HK-2 (cell line): ENCODE data around the gene INTS6.

Source experiments
- DNase-seq: peaks from one replicate; pipeline ENCODE4 v3.0.0-alpha.2; 2018; ENCODE audit not compliant: unreplicated experiment

Gene INTS6

DNA sequence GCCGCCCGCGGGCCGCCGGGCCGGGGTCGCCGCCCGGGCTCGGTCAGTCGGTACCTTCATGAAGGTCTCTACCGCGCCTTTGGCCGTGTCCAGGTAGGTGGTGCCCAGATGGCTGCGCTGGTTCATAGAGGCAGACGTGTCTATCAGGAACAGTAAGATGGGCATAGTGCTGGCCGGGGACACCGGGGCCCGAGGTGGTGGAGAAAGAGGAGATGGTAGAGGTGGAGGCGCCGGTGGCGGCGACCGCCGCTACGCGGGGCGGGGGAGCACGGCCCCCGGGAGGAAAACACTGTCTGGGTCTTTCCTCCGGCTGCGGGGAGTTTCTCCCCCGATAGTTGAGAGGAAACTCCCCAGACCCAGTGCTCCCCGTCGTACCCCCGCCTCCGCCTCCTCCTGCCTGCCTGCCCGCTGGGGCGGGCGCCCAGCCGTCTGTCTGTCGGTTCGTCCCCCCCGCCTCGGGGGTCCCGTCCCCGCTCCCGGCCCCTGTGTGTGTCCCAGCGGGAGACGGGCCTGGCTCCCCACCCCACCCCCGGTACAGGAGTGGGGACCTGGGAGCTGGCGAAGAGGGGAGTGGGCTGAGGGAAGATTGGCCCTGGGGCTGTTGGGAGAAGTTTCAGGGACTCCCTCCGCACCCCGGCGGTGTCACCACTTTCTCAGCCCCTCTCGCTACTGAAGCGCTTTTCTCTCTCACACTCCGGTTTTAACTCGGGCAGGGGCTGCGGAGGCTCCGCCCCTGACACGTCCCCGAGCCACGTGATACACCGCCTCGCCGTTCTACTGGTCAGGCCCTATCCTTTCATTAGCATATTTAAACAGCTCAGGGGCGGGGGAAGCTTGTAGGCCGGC lies at the start of gene INTS6:
Gene INTS6 (minus strand): TSS at position 676 of the 846 bp plus-strand sequence. CDS start 511 bp downstream, at position 165.
- DNase-seq = peak; percentile 96

GRCh38 chr13:51502153-51502651 lies 49.4 kb upstream of the INTS6 start:
- no peak for DNase-seq

DNA sequence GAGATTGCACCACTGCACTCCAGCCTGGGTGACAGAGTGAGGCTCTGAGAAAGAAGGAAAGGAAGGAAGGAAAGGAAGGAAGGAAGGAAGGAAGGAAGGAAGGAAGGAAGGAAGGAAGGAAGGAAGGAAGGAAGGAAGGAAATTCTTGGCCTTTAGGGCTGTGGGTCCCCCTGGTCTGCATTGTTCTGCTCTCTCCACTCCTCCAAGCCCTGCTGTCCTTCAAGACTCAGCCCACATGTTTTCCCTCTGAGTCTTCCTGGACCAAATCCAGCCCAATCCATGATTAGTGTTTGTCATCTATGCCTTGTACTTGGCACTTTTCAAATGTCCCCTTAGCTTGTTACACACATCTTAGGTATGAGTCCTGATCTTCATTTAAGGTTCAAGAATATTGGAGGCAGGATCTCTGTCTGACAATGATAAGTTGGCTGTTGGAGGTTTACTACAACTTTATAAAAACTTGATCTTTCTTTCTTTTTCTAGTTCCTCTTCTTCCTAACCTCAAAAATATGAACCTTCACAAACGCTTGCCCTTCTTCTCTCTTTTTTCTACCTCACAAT lies 48.8 kb upstream of the INTS6 start:
- DNase-seq = no peak

DNA sequence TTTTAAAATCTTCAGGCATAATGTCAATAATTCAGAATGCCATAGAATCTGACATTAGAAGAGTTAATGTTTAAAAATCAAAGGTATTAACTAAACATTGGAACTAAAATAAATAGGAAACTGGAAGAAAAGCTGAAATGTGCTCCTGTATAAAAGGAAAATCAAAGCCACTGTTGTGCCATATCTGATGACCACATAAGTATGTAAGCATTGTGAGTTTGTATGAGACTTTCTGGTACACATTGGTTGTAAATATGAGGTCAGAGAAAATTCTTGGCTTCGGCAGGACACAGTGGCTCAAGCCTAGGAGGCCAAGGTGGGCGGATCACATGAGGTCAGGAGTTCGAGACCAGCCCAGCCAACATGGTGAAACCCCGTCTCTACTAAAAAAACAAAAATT lies 48.3 kb upstream of the INTS6 start:
- no peak for DNase-seq

DNA sequence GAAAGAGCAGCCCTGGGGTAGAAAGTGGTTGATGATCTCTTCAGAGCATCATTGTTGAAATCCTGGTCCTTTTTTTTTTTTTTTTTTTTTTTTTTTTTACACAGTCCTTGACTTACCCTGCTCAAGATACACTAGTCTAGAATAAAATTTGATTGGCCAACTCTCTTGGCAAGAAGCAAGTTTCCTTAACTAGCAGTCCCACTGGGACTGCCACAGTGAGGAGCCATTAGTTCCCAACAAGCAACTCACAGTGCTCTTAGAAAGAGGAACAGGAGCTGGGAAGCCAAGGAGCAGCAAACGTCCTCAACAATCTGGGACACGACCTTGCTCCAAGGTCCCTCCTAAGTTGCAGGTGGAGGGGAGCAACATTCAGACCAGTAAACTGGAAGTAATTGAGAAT lies 47.9 kb upstream of the INTS6 start:
- DNase-seq = no peak

GRCh38 chr13:51499841-51500240 lies 47.0 kb upstream of the INTS6 start:
- DNase-seq = no peak

- no peak for DNase-seq
These were observed 42.5 kb upstream of the INTS6 start for GRCh38 chr13:51495316-51495715.

GRCh38 chr13:51494156-51494555 lies 41.3 kb upstream of the INTS6 start:
- no peak for DNase-seq

GRCh38 chr13:51488212-51488611 lies 35.4 kb upstream of the INTS6 start:
- no peak for DNase-seq

- DNase-seq = no peak
These were observed 28.8 kb upstream of the INTS6 start for GRCh38 chr13:51481656-51482055.

DNA sequence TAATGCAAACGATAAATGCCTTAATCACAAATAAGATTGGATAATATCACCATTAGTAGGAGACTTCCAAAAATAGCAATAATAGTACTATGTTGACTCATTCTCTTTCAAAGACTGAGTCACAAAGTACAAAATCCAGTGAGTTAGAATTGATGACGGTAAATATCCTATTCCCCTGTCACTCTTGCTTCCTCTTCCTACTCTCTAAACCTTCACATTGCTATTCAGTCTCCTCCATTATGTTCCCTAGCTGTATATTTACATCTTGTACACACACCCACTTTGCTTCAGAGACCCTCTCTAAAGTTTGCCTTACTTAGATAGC lies 26.3 kb upstream of the INTS6 start:
- no peak for DNase-seq

DNA sequence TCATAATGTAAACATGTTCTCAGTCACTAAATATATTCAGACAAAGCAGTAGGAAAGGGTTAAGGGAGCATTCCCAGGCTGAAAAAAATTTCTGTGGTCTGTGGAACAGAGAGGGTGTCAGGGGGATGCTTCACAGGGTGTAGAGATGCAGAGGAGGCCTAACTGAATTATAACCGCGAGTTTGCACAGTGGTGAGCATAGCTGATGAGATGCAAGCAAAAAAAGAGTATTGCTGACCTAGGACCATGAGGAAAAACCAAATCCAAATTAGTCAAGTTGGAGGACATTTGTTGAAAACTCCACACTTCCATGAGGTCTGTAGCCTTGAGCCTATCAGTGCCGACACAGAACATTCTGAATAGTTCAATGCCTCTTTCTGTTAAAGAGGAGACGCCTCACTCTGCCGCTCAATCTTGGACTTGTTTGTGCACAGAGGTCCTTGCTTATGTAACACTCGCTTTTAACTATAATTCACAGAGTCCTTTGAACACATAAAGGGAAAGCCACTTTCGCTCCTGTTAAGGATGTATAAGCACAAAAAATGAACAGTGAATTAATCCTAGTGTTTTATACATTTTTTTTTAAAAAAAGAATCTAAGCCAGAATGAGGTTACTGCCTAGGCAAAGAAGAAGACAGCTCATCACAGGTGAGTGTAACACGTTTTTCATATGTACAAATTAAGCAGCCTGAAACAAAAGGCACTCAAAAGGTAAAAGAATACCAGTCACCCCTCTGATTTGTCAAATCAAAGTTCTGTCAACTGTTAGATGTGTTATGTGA lies 25.8 kb upstream of the INTS6 start:
- no peak for DNase-seq

GRCh38 chr13:51477653-51478324 lies 25.0 kb upstream of the INTS6 start:
- no peak for DNase-seq

DNA sequence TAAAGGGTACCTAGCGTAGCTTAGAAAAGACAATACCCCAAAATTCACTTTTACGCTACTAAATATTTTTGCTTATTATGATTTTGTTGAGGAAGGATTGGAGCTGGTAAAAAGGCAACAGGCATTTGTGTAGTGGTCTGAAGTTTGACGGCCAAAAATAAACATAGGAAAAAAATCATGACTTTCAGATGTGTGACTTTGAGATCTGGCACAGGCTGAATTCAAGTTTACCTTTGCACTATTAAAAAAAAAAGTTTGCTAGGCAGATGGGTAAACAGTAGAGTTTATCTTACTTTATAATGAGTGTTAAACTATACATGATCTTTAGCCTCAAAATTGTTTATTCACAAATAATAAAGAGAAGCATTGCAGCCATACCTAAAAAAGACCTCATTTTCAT lies 24.3 kb upstream of the INTS6 start:
- no peak for DNase-seq

GRCh38 chr13:51475727-51476501 lies 23.1 kb upstream of the INTS6 start:
- no peak for DNase-seq

DNA sequence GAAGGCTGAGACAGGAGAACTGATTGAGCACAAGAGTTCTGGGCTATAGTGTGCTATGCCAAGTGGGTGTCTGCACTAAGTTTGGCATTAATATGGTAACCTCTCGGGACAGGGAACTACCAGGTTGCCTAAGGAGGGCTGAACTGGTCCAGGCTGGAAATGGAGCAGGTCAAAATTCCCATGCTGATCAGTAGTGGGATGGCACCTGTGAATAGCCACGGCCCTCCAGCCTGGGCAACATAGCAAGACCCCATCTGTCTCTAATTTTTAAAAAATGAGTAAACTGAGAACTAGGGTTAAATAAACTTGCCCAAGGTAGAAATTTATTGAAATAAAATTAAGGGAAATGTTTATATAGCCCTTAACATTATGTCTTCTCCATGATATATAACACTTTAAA lies 17.0 kb upstream of the INTS6 start:
- DNase-seq = no peak

GRCh38 chr13:51467730-51468129 lies 14.9 kb upstream of the INTS6 start:
- DNase-seq = no peak

GRCh38 chr13:51465124-51465523 lies 12.3 kb upstream of the INTS6 start:
- no peak for DNase-seq

DNA sequence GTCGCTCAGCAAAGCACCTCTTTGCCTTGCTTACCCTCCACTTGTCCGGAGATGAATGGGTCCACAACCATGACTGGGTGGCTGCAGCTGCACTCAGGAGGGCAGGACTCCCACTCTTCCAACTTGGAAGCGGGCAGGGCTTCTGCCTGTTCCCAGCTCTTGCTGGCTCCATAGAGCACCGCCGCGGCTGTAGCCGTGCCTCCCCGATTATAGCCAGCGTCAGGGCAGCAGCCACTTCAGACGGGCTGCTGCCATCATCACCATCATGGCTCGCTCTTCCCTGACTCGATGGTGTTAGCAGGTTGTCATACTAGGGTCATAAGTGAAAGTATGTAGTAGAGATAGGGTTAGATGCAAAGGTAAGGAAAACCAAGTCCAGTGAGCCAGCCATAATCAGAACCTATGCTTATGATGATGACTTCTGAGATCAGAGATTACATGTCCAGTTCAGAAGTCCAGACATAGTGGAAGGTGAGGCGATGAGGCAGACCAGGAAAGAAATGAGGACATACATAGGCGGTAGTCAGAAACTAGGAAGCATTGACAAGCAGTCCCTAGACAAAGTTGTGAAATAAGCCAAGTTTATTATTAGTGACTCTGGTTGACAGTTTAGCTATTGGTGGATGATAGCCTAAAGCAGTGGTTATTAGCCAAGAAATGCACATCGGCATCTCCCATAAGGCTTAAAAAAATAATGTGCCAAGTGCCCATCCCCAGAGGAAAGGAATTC lies 4.4 kb upstream of the INTS6 start:
- no peak for DNase-seq

DNA sequence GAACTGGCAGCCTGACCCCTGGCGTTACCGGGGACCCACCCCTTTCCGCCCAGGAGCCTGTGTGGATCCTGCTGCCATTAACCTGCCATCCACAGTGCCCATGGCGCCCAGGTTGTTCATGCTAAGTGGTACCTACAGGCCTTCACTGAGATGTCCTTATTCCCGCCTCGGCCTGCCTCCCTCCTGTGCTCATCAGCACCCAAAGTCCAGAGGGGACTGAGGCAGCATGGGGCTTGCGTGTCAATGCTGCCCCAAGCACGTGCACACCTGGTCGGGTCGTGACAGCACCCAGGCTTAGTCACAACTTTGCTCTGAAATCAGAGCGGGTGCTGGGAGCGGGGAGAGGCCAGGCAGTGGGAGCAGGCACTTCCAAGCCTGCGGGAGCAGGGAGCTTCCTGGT lies 3.7 kb upstream of the INTS6 start:
- no peak for DNase-seq

- DNase-seq = no peak
These were observed 2.7 kb upstream of the INTS6 start for GRCh38 chr13:51455532-51455931.
